ENCODE results near the gene DPH2. TPM values are rescaled to one million over a fixed set of nuclear protein-coding genes. Genes with fewer than 3 reads are reported as not detected.

Gene DPH2
- total and polyA plus RNA-seq, 2 of the 8 experiments (the other 6 are each of a cell fraction or from before 2014, with no cell fraction given), result 64.9 to 92.1 TPM

- Histone ChIP-seq H4K5ac (ENCODE audit: insufficient read length, low read depth, low read length) (no peak overlapping the region), H2BK15ac (ENCODE audit: low read length) (no peak overlapping the region), H2AK5ac (ENCODE audit: low read depth, low read length) (no peak overlapping the region), H3K79me1 (ENCODE audit: low read depth, low read length) (no peaks in the 10 kb centered on the region), H2BK12ac (ENCODE audit: low read depth, low read length) (no peak overlapping the region), H3K36me3 (ENCODE audit: control insufficient read depth in 2 of 4, insufficient read depth in 4 of 4, low read length in 3 of 4) (peaks cover 3 to 14% (median 8%) of the 10 kb centered on the region in 4 experiments; a peak in 4 of 8 replicates), H3K4ac (replicated peaks; ENCODE audit: insufficient read length, low read depth, low read length) (no peak overlapping the region), H3K23ac (ENCODE audit: insufficient read length) (no peak overlapping the region), H3K27ac (ENCODE audit: low read depth, low read length) (no peak overlapping the region), H4K91ac (replicated peaks; ENCODE audit: insufficient read length, low read length) (no peak overlapping the region), H2BK120ac (replicated peaks; ENCODE audit: low read depth, low read length) (no peak overlapping the region), H3K4me3 (ENCODE audit: extremely low read depth in 1 of 4, insufficient read depth in 2 of 4, low read depth in 3 of 4, low read length in 4 of 4) (no peak overlapping the region), H3K27me3 (replicated peaks in 1 of 4; ENCODE audit: control insufficient read depth in 3 of 4, extremely low read depth in 1 of 4, insufficient read depth in 3 of 4, low read length in 3 of 4) (no peaks in the 10 kb centered on the region), H3K4me1 (replicated peaks in 1 of 4; ENCODE audit: control insufficient read depth in 3 of 4, insufficient read depth in 4 of 4, low read length in 3 of 4) (no peaks in the 10 kb centered on the region), H3K14ac (ENCODE audit: insufficient read length) (no peak overlapping the region), H3K79me2 (ENCODE audit: control insufficient read depth in 1 of 2, insufficient read depth in 2 of 2, low read length in 2 of 2) (no peaks in the 10 kb centered on the region), H3K9me3 (ENCODE audit: insufficient read depth in 2 of 2, low read depth in 1 of 2, low read length in 1 of 2) (no peaks in the 10 kb centered on the region), H3K18ac (ENCODE audit: extremely low read depth, low read length) (no peak overlapping the region), H2AFZ (ENCODE audit: low read length) (no peak overlapping the region), H3K9ac (replicated peaks in 1 of 4; ENCODE audit: extremely low read depth in 1 of 4, low read depth in 3 of 4, low read length in 3 of 4) (no peak overlapping the region), H4K8ac (ENCODE audit: extremely low read depth, insufficient read depth, low read length) (no peak overlapping the region), H3K4me2 (ENCODE audit: insufficient read depth in 1 of 2, low read depth in 2 of 2, low read length in 2 of 2) (no peak overlapping the region), H2BK20ac (ENCODE audit: low read length) (no peak overlapping the region), H4K20me1 (replicated peaks in 1 of 2; ENCODE audit: control insufficient read depth in 1 of 2, insufficient read depth in 2 of 2, low read length in 2 of 2) (peaks cover 0 to 1% of the 10 kb centered on the region in 2 experiments), H3K23me2 (ENCODE audit: low read depth, low read length) (peaks cover 5% of the 10 kb centered on the region; the same call in 1 of the 2 replicates), H2BK5ac (ENCODE audit: low read depth, low read length) (no peak overlapping the region), H3K56ac (replicated peaks; ENCODE audit: insufficient read length, low read depth, low read length) (no peak overlapping the region)
- FAIRE-seq (no peak), DNase-seq (ENCODE audit: low read depth in 1 of 2, low spot score in 2 of 2) (no peak)
- 92% methylated on average over 7 of the region's 8 CpGs; no CpG with 5 or more reads in 1 of the 2 experiments for WGBS, 2 experiments (ENCODE audit: extremely low coverage in 1 of 2, insufficient coverage in 1 of 2, insufficient read length in 1 of 2, insufficient replicate concordance in 2 of 2, low coverage in 1 of 2, low lambda C conversion rate in 2 of 2, missing lambda C conversion rate in 1 of 2)
- POLR2A ChIA-PET (ENCODE audit: partially characterized antibody), result no interaction called here
- CTCF ChIA-PET (ENCODE audit: partially characterized antibody), result interaction anchor here (0.7 to 2.7 kb wide), 4 partner anchors 13 to 197 kb away, joined by 3 to 12 read pairs (median 6); partner anchors contain the start of gene ARTN
- TF ChIP-seq TAF7 (optimal IDR thresholded peaks at IDR 0.05; ENCODE audit: borderline replicate concordance, low read depth, low read length) (no peak), TBP (IDR thresholded peaks at IDR 0.05; ENCODE audit: low read depth, low read length) (no peak), ZNF274 (IDR thresholded peaks at IDR 0.05; ENCODE audit: borderline replicate concordance, extremely low read depth, low read length) (no peak), RFX5 (IDR thresholded peaks at IDR 0.05; ENCODE audit: borderline replicate concordance, low read depth, low read length) (no peak), CTBP2 (IDR thresholded peaks at IDR 0.05; ENCODE audit: borderline replicate concordance, insufficient read depth, insufficient read length, low read length) (no peak), CBX5 (IDR thresholded peaks at IDR 0.05; ENCODE audit: low read depth, low read length) (no peak), GABPA (IDR thresholded peaks at IDR 0.05; ENCODE audit: borderline replicate concordance, insufficient read depth, low read length) (no peak), FOSL1 (IDR thresholded peaks at IDR 0.05; ENCODE audit: insufficient read depth, low read depth, low read length) (no peak), BACH1 (IDR thresholded peaks at IDR 0.05; ENCODE audit: low read length) (no peak), CHD1 (IDR thresholded peaks at IDR 0.05; ENCODE audit: low read depth, low read length) (no peak), CREB1 (IDR thresholded peaks at IDR 0.05) (no peak)
- TF ChIP-seq, protein P1, sequence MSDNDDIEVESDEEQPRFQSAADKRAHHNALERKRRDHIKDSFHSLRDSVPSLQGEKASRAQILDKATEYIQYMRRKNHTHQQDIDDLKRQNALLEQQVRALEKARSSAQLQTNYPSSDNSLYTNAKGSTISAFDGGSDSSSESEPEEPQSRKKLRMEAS (IDR thresholded peaks at IDR 0.05), result no peak
These were observed 9.0 kb upstream of the DPH2 start for GRCh38 chr1:43960798-43961197.

Measured in H1 (cell line).